Stomach (tissue), 9 donors: ENCODE results near the gene PTP4A1. TPM values are rescaled to one million over a fixed set of nuclear protein-coding genes. Genes with fewer than 3 reads are reported as not detected.
A peak's percentile ranks its signal among the peaks of the same experiment; 100 is the strongest.

Experiments
- DNase-seq, 2 donors: peaks; one replicate each; pipeline versions ENCODE4 v3.0.0 to v3.0.0-alpha.2; 2013 to 2019
- H3K27ac ChIP-seq, 5 donors: fragments of 200-600 bp in 4 of 5; sonication (generic) in 4 of 5; one replicate each; pipeline ENCODE4 v1.5.1; 2013 to 2019; ENCODE audit warnings: mild to moderate bottlenecking in 1 of 5, moderate library complexity in 1 of 5
- H3K27me3 ChIP-seq, 3 donors: fragments of 200-600 bp; sonication (generic); one replicate each; pipeline ENCODE4 v1.5.1; 2017 to 2019; ENCODE audit warnings: mixed run types in 1 of 3
- H3K36me3 ChIP-seq, 4 donors: fragments of 200-600 bp; sonication (generic); 1 replicate in 3 of 4; 2 replicates in 1 of 4; pipeline ENCODE4 v1.5.1; 2016 to 2019
- H3K4me1 ChIP-seq, 4 donors: fragments of 200-600 bp; sonication (generic); one replicate each; pipeline ENCODE4 v1.5.1; 2016 to 2019
- H3K4me3 ChIP-seq, 4 donors: fragments of 200-600 bp; sonication (generic) in 3 of 4; one replicate each; pipeline ENCODE4 v1.5.1; 2016 to 2019; ENCODE audit warnings: mild to moderate bottlenecking in 1 of 4
- H3K9me3 ChIP-seq, 4 donors: fragments of 200-600 bp; sonication (generic); one replicate each; pipeline ENCODE4 v1.5.1; 2016 to 2019
- EP300 ChIP-seq: sonication (generic); formaldehyde crosslinking; IDR thresholded peaks from one replicate; pipeline ENCODE4 v1.6.1; 2017; ENCODE audit warnings: antibody characterized with exemption
- POLR2A ChIP-seq, 4 donors: fragments of 450-650 bp; IDR thresholded peaks; one replicate each; pipeline ENCODE4 v1.6.1; 2016; ENCODE audit warnings: antibody characterized with exemption in 4 of 4, control low read depth in 2 of 4, mild to moderate bottlenecking in 1 of 4, moderate library complexity in 1 of 4
- POLR2AphosphoS5 ChIP-seq, 3 donors: sonication (generic); formaldehyde crosslinking; IDR thresholded peaks; one replicate each; pipeline ENCODE4 v1.6.1; 2016; ENCODE audit warnings: antibody characterized with exemption in 3 of 3
- WGBS, 5 donors: extraction: QIAGEN DNeasy Blood & Tissue Kit in 3 of 5; methylation state at CpG; one replicate each; pipeline versions ENCODE4 v1.1.5 to v1.1.7; 2013 to 2018; 5-methylcytosine and 5-hydroxymethylcytosine counted together
- intact Hi-C: fragments of 100-400 bp; cut with DNase I; formaldehyde crosslinking; loops from one replicate; pipeline ENCODE4 v1.15.1; 2023; ENCODE audit warnings: low total_unique reads
- polyA plus RNA-seq, 3 donors: library from polyadenylated mRNA; stranded (reverse); fragments of 200-250 nt; gene quantifications; one replicate each; pipeline ENCODE4 v1.2.3, GENCODE V29; 2013
- total RNA-seq, 5 donors: library from RNA; depleted of rRNA; stranded (reverse); fragments of >200 nt; gene quantifications; one replicate each; pipeline versions ENCODE4 v1.1.0 to v1.2.3, GENCODE V29; 2014 to 2016
- TF ChIP-seq, protein P1 (sequence below), 7 experiments: fragments of 450-650 bp in 4 of 7; fragments of 200-600 bp in 3 of 7; sonication (generic) in 3 of 7; IDR thresholded peaks; one replicate each; pipeline ENCODE4 v1.5.1; 2016 to 2019; ENCODE audit warnings: antibody characterized with exemption in 7 of 7, control low read depth in 2 of 7, mild to moderate bottlenecking in 1 of 7
- donor health status: healthy with polysubstance abuse.
- donor health status: Bipolar disorder and iron deficiency.
- donor health status: healthy.

The PTP4A1 gene
- total and polyA plus RNA-seq, 8 donors, result 10.0 to 140 (median 37.2) TPM

DNA sequence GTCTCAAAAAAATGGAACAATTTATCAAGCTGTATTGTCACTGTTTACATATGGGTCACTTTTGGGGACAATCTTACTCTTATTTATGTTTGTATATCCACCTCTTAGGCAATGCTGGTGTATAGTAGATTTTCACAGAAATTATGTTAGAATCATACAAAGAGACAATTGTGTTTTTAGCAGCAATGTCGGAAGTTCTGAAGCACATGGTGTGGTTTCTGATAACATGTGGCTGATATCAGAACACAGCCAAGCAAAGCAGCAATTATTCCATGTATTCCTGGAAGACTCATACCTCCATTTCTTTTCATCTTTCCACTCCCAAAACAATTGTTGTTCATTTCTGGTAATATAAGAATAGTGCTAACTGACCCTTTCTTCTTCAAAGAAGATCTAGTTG lies 17.5 kb upstream of the PTP4A1 start:
- intact Hi-C loops, result no loop called here
- DNase-seq, result no peak
- 38 to 59% (median 49%) methylated on average over 1 of the region's 1 CpG for WGBS, 5 donors
- Histone ChIP-seq H3K36me3 (no peaks in the 10 kb centered on the region), H3K9me3 (no peaks in the 10 kb centered on the region), H3K4me1 (peaks cover 0 to 6% (median 5%) of the 10 kb centered on the region in 4 donors), H3K27ac (peak overlapping the region in 1 of 5 donors; percentile 5), H3K4me3 (no peak overlapping the region), H3K27me3 (no peaks in the 10 kb centered on the region)
- TF ChIP-seq POLR2A (IDR thresholded peaks at IDR 0.05), result no peak
- TF ChIP-seq, protein P1, sequence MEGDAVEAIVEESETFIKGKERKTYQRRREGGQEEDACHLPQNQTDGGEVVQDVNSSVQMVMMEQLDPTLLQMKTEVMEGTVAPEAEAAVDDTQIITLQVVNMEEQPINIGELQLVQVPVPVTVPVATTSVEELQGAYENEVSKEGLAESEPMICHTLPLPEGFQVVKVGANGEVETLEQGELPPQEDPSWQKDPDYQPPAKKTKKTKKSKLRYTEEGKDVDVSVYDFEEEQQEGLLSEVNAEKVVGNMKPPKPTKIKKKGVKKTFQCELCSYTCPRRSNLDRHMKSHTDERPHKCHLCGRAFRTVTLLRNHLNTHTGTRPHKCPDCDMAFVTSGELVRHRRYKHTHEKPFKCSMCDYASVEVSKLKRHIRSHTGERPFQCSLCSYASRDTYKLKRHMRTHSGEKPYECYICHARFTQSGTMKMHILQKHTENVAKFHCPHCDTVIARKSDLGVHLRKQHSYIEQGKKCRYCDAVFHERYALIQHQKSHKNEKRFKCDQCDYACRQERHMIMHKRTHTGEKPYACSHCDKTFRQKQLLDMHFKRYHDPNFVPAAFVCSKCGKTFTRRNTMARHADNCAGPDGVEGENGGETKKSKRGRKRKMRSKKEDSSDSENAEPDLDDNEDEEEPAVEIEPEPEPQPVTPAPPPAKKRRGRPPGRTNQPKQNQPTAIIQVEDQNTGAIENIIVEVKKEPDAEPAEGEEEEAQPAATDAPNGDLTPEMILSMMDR (IDR thresholded peaks at IDR 0.05), result no peak
- TF ChIP-seq EP300, result no peak
- no peak for TF ChIP-seq POLR2AphosphoS5 (IDR thresholded peaks at IDR 0.05)

DNA sequence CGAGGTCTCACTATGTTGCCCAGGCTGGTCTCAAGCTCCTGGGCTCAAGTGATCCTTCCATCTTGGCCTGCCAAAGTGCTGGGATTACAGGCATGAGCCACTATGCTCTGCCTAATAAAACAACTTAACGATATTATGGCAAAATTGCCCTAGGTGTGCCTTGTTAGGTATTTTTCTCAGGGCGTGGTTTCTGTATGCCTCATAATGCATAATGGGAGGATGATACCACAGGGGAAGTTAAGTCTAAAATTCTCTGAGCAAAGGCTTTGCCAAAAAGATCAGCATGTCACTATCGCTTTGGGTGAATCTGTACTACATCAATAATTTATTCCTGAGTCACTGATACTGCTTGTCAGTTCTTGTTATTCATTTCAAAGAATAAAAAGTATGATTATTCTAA lies 15.9 kb upstream of the PTP4A1 start:
- TF ChIP-seq EP300 (no peak), POLR2A (IDR thresholded peaks at IDR 0.05) (no peak), POLR2AphosphoS5 (IDR thresholded peaks at IDR 0.05) (no peak)
- TF ChIP-seq, protein P1 (IDR thresholded peaks at IDR 0.05), result no peak
- 73 to 93% (median 89%) methylated on average over 4 of the region's 4 CpGs for WGBS, 5 donors

DNA sequence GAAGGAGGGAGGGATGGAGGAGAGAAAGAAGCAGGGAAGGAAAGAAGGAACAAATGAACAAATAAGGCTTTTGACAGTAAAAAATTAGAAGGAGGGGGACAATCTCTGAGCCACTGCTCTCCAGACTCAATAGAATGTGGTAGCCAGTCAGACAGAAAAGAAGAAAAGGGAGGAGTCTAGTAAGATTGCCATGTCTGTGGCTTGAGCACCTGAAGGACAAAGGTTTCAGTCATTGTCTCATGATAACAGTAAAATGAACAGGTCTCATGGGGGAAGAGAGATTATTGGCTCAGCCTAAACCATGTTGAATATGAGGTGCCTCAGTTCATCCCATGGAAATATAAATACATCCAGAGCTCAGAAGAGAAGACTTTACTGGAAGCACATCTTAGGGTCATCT lies 14.0 kb upstream of the PTP4A1 start:
- intact Hi-C loops, result no loop called here
- Histone ChIP-seq H3K36me3 (no peaks in the 10 kb centered on the region), H3K9me3 (no peaks in the 10 kb centered on the region), H3K27me3 (no peaks in the 10 kb centered on the region), H3K4me3 (no peak overlapping the region), H3K4me1 (peaks cover 0 to 18% (median 10%) of the 10 kb centered on the region in 4 donors), H3K27ac (no peak overlapping the region)
- TF ChIP-seq, protein P1 (IDR thresholded peaks at IDR 0.05), result no peak
- no peak for TF ChIP-seq POLR2AphosphoS5 (IDR thresholded peaks at IDR 0.05)
- TF ChIP-seq EP300, result no peak
- TF ChIP-seq POLR2A (IDR thresholded peaks at IDR 0.05), result no peak
- DNase-seq, result no peak

More for the DNA sequence above, 15.9 kb upstream of the PTP4A1 start:
- Histone ChIP-seq H3K36me3 (no peaks in the 10 kb centered on the region), H3K9me3 (no peaks in the 10 kb centered on the region), H3K27ac (no peak overlapping the region), H3K4me3 (no peak overlapping the region), H3K27me3 (no peaks in the 10 kb centered on the region), H3K4me1 (peaks cover 0 to 19% (median 10%) of the 10 kb centered on the region in 4 donors)
- intact Hi-C loops, result no loop called here
- no peak for DNase-seq

DNA sequence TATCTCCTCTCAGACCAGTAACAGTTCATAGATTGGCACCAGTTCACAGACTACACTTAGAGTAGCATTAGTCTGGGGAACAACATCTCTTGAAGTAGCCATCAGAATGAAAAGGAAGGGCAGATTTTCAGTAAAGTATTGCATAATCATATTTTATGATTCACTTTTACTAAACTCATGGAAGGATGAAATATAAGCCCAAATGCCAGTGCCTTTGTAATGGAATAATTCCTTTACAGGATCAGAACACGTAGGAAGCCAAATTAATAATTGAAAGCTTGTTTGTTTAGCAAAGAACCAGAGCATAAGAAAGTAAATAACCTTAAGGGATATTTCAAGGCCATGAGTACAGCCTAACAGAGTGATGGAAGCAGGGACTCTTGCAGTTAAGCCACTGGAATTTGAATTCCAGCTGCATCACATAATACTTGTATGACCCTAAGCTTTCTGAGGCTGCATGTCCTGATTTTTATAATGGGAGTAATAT lies 11.4 kb upstream of the PTP4A1 start:
- no peaks in the 10 kb centered on the region for H3K36me3 ChIP-seq
- 17 to 34% (median 22%) methylated on average over 1 of the region's 1 CpG for WGBS, 5 donors
- no peak overlapping the region for H3K4me3 ChIP-seq
- TF ChIP-seq, protein P1 (IDR thresholded peaks at IDR 0.05), result no peak
- peak in 2 of 3 donors; percentile 2 to 8 for TF ChIP-seq POLR2AphosphoS5 (IDR thresholded peaks at IDR 0.05)
- peak in 1 of 2 donors; percentile 32 for DNase-seq
- H3K9me3 ChIP-seq, result no peaks in the 10 kb centered on the region
- intact Hi-C loops, result no loop called here
- H3K27me3 ChIP-seq, result no peaks in the 10 kb centered on the region
- H3K27ac ChIP-seq, result peak overlapping the region in 4 of 5 donors; percentile 57 to 80 (median 67)
- H3K4me1 ChIP-seq, result peaks cover 1 to 32% (median 18%) of the 10 kb centered on the region in 4 donors
